ENCODE results near the gene NLRP7.
"Not testable (repeated sequence)": the region's sequence is repeated elsewhere in the genome, so short reads cannot be mapped to it uniquely, and the experiment has no call there.

NLRP7 gene

DNA sequence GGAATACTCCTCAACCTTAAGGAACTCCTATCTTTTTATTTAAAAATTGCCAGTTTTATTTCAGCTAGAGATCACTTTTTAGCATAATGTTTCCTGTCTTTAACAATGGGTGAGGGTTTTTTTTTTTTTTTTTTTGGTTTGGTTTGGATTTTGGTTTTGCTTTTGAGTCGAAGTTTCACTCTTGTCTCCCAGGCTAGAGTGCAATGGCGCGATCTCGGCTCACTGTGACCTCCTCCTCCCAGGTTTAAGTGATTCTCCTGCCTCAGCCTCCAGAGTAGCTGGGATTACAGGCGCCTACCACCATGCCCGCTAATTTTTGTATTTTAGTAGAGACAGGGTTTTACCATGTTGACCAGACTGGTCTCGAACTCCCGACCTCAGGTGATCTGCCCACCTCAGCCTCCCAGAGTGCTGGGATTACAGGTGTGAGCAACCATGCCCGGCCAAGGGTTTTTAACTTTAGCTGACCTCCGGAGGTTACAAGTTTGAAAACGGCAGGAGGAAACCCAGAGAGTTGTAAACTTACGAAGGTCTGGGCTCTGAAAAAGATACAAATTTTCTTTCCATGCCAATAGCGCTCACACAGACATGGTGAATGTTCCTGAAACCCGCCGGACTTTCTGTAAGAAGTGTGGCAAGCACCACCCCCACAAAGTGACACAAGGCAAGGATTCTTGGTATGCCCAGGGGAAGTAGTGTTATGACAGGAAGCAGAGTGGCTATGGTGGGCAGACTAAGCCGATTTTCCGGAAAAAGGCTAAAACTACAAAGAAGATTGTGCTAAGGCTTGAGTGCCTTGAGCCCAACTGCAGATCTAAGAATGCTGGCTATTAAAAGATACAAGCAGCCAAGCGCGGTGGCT is 26.1 kb upstream of the NLRP7 start:
- H2BK120ac ChIP-seq (ENCODE audit: insufficient read depth, low read length, poor library complexity); H3K23ac ChIP-seq (ENCODE audit: low read length); H3K9ac ChIP-seq (ENCODE audit: low read length); H3K9me3 ChIP-seq (ENCODE audit: insufficient read depth, low read depth, low read length); H3K4ac ChIP-seq (ENCODE audit: low read depth, low read length); H3K36me3 ChIP-seq (ENCODE audit: control insufficient read depth in 1 of 2, insufficient read depth in 2 of 2, low read length in 2 of 2); H4K91ac ChIP-seq (ENCODE audit: low read depth, low read length); H3K4me1 ChIP-seq (ENCODE audit: control insufficient read depth in 1 of 2, insufficient read depth in 2 of 2, low read length in 2 of 2); H2AK5ac ChIP-seq (ENCODE audit: low read length); H3K4me3 ChIP-seq (ENCODE audit: low read depth, low read length); H3K14ac ChIP-seq (ENCODE audit: low read length); H3K27me3 ChIP-seq (ENCODE audit: insufficient read depth, low read length); H2AFZ ChIP-seq (ENCODE audit: insufficient read depth, low read length, poor library complexity); H3K27ac ChIP-seq (ENCODE audit: low read depth, low read length); H2BK12ac ChIP-seq (ENCODE audit: low read length); H4K8ac ChIP-seq (ENCODE audit: low read depth, low read length); H3K18ac ChIP-seq (ENCODE audit: low read length); H3K4me2 ChIP-seq (ENCODE audit: low read length); H3K79me2 ChIP-seq (ENCODE audit: control insufficient read depth, insufficient read depth, low read length, poor library complexity); H4K12ac ChIP-seq (ENCODE audit: low read depth, low read length); H2BK5ac ChIP-seq (ENCODE audit: low read depth, low read length, poor library complexity); H3K79me1 ChIP-seq (ENCODE audit: low read length); DNase-seq: not testable (repeated sequence)
- no CpG with 5 or more reads among the region's 19 CpGs for WGBS (ENCODE audit: extremely low coverage, insufficient coverage, insufficient read length)

DNA sequence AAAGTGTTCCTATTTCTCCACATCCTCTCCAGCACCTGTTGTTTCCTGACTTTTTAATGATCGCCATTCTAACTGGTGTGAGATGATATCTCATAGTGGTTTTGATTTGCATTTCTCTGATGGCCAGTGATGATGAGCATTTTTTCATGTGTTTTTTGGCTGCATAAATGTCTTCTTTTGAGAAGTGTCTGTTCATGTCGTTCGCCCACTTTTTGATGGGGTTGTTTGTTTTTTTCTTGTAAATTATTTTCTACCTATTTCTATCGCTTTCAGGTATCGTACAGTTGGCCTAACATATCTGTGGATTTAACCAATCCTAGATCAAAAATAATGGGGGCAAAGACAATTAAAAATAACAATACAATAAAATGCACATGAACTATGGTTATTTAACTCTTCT is 24.1 kb upstream of the NLRP7 start:
- WGBS (ENCODE audit: extremely low coverage, insufficient coverage, insufficient read length): no CpG with 5 or more reads among the region's 5 CpGs
- not testable (repeated sequence) for H3K27ac ChIP-seq (ENCODE audit: low read depth, low read length); H3K36me3 ChIP-seq (ENCODE audit: control insufficient read depth in 1 of 2, insufficient read depth in 2 of 2, low read length in 2 of 2)

DNA sequence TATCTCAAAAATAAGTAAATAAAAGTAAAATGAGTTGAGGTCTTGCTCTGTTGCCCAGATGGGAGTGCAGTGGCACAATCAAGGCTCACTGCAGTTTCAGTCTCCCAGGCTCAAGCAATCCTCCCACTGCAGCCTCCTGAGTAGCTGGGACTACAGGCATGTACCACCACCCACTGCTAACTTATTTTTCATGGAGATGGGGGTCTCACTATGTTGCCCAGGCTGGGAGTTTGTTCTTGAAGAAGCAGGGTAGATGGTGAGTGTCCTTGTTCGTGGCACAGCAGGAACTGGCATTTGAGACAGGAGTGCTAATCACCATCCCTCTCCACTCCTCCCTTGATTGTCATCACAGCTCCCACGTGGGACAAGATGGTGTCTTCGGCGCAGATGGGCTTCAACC is 22.3 kb upstream of the NLRP7 start:
- no peak overlapping the region for H4K91ac ChIP-seq (ENCODE audit: low read depth, low read length)
- no peak overlapping the region for H2AK5ac ChIP-seq (ENCODE audit: low read length)
- H3K4me1 ChIP-seq (ENCODE audit: control insufficient read depth in 1 of 2, insufficient read depth in 2 of 2, low read length in 2 of 2): no peaks in the 10 kb centered on the region
- no peak overlapping the region for H4K12ac ChIP-seq (ENCODE audit: low read depth, low read length)
- H2BK120ac ChIP-seq (ENCODE audit: insufficient read depth, low read length, poor library complexity): no peak overlapping the region
- H3K4ac ChIP-seq (ENCODE audit: low read depth, low read length): no peak overlapping the region
- no peak overlapping the region for H3K4me2 ChIP-seq (ENCODE audit: low read length)
- peaks cover 2% of the 10 kb centered on the region for H3K9me3 ChIP-seq (ENCODE audit: insufficient read depth, low read depth, low read length)
- H3K79me1 ChIP-seq (ENCODE audit: low read length): no peaks in the 10 kb centered on the region
- H3K4me3 ChIP-seq (ENCODE audit: low read depth, low read length): no peak overlapping the region
- no peak overlapping the region for H2BK12ac ChIP-seq (ENCODE audit: low read length)
- no peak overlapping the region for H3K23ac ChIP-seq (ENCODE audit: low read length)
- H3K18ac ChIP-seq (ENCODE audit: low read length): no peak overlapping the region
- no peak overlapping the region for H4K8ac ChIP-seq (ENCODE audit: low read depth, low read length)
- H3K27me3 ChIP-seq (ENCODE audit: insufficient read depth, low read length): no peaks in the 10 kb centered on the region
- DNase-seq: no peak
- no peak overlapping the region for H3K27ac ChIP-seq (ENCODE audit: low read depth, low read length)
- H3K36me3 ChIP-seq (ENCODE audit: control insufficient read depth in 1 of 2, insufficient read depth in 2 of 2, low read length in 2 of 2): no peaks in the 10 kb centered on the region
- no peak overlapping the region for H2AFZ ChIP-seq (ENCODE audit: insufficient read depth, low read length, poor library complexity)
- H3K14ac ChIP-seq (ENCODE audit: low read length): no peak overlapping the region
- H3K9ac ChIP-seq (ENCODE audit: low read length): peak overlapping the region; percentile 36
- WGBS (ENCODE audit: extremely low coverage, insufficient coverage, insufficient read length): no CpG with 5 or more reads among the region's 4 CpGs
- H2BK5ac ChIP-seq (ENCODE audit: low read depth, low read length, poor library complexity): no peak overlapping the region
- H3K79me2 ChIP-seq (ENCODE audit: control insufficient read depth, insufficient read depth, low read length, poor library complexity): no peaks in the 10 kb centered on the region

More for the DNA sequence above, 24.1 kb upstream of the NLRP7 start:
- not testable (repeated sequence) for H3K18ac ChIP-seq (ENCODE audit: low read length); DNase-seq; H3K79me1 ChIP-seq (ENCODE audit: low read length); H3K14ac ChIP-seq (ENCODE audit: low read length); H3K27me3 ChIP-seq (ENCODE audit: insufficient read depth, low read length); H3K4me2 ChIP-seq (ENCODE audit: low read length); H2AFZ ChIP-seq (ENCODE audit: insufficient read depth, low read length, poor library complexity); H2BK120ac ChIP-seq (ENCODE audit: insufficient read depth, low read length, poor library complexity); H3K4me1 ChIP-seq (ENCODE audit: control insufficient read depth in 1 of 2, insufficient read depth in 2 of 2, low read length in 2 of 2); H3K4me3 ChIP-seq (ENCODE audit: low read depth, low read length); H3K79me2 ChIP-seq (ENCODE audit: control insufficient read depth, insufficient read depth, low read length, poor library complexity); H4K12ac ChIP-seq (ENCODE audit: low read depth, low read length); H3K9ac ChIP-seq (ENCODE audit: low read length); H4K8ac ChIP-seq (ENCODE audit: low read depth, low read length); H2BK12ac ChIP-seq (ENCODE audit: low read length); H4K91ac ChIP-seq (ENCODE audit: low read depth, low read length); H3K9me3 ChIP-seq (ENCODE audit: insufficient read depth, low read depth, low read length); H2AK5ac ChIP-seq (ENCODE audit: low read length); H3K23ac ChIP-seq (ENCODE audit: low read length); H2BK5ac ChIP-seq (ENCODE audit: low read depth, low read length, poor library complexity); H3K4ac ChIP-seq (ENCODE audit: low read depth, low read length)

DNA sequence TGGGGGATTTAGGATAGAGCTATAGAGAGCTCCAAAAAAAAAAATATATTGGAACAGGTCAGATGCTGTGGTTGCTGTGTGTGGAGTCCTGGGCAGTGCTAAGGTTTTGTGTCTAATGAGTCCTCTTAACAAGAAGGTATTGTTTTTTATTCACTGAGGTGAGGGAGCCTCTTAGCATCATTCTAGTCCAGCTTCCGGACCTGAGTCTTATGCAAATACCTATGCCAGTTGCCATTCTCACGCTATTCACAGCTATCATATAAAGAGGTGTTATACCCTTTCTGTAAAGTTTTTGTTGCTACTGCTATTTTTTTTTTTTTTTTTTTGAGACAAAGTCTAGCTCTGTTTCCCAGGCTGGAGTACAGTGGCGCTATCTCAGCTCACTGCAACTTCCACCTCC is 20.3 kb upstream of the NLRP7 start:
- Histone ChIP-seq H2AK5ac (ENCODE audit: low read length) (no peak overlapping the region), H3K9me3 (ENCODE audit: insufficient read depth, low read depth, low read length) (peaks cover 2% of the 10 kb centered on the region), H4K12ac (ENCODE audit: low read depth, low read length) (no peak overlapping the region), H3K79me2 (ENCODE audit: control insufficient read depth, insufficient read depth, low read length, poor library complexity) (no peaks in the 10 kb centered on the region), H3K4me2 (ENCODE audit: low read length) (no peak overlapping the region), H4K91ac (ENCODE audit: low read depth, low read length) (no peak overlapping the region), H3K27me3 (ENCODE audit: insufficient read depth, low read length) (no peaks in the 10 kb centered on the region), H3K9ac (ENCODE audit: low read length) (no peak overlapping the region), H2BK120ac (ENCODE audit: insufficient read depth, low read length, poor library complexity) (no peak overlapping the region), H3K14ac (ENCODE audit: low read length) (no peak overlapping the region), H2AFZ (ENCODE audit: insufficient read depth, low read length, poor library complexity) (no peak overlapping the region), H3K36me3 (ENCODE audit: control insufficient read depth in 1 of 2, insufficient read depth in 2 of 2, low read length in 2 of 2) (no peaks in the 10 kb centered on the region), H2BK5ac (ENCODE audit: low read depth, low read length, poor library complexity) (no peak overlapping the region), H3K4me3 (ENCODE audit: low read depth, low read length) (no peak overlapping the region), H3K4ac (ENCODE audit: low read depth, low read length) (no peak overlapping the region), H2BK12ac (ENCODE audit: low read length) (no peak overlapping the region), H3K79me1 (ENCODE audit: low read length) (no peaks in the 10 kb centered on the region), H3K27ac (ENCODE audit: low read depth, low read length) (no peak overlapping the region), H3K23ac (ENCODE audit: low read length) (no peak overlapping the region), H3K4me1 (ENCODE audit: control insufficient read depth in 1 of 2, insufficient read depth in 2 of 2, low read length in 2 of 2) (no peaks in the 10 kb centered on the region), H4K8ac (ENCODE audit: low read depth, low read length) (no peak overlapping the region), H3K18ac (ENCODE audit: low read length) (no peak overlapping the region)
- WGBS (ENCODE audit: extremely low coverage, insufficient coverage, insufficient read length): no CpG with 5 or more reads among the region's 3 CpGs
- DNase-seq: no peak
